ENCODE measurements around the gene RGL2. TPM values are rescaled to one million over a fixed set of nuclear protein-coding genes. Genes with fewer than 3 reads are reported as not detected.

Gene RGL2
- total and polyA plus RNA-seq, 10 of the 15 experiments (the other 5 are each of a cell fraction or from before 2014, with no cell fraction given), result 0.84 to 21.2 (median 6.8) TPM

GRCh38 chr6:33271468-33272274, 27.1 kb downstream of the RGL2 start, which contains the start of the genes RPS18 and VPS52 (continued):
- TF ChIP-seq BACH1 (IDR thresholded peaks at IDR 0.05; ENCODE audit: borderline replicate concordance), result peak; percentile 72
- TF ChIP-seq, protein P1, sequence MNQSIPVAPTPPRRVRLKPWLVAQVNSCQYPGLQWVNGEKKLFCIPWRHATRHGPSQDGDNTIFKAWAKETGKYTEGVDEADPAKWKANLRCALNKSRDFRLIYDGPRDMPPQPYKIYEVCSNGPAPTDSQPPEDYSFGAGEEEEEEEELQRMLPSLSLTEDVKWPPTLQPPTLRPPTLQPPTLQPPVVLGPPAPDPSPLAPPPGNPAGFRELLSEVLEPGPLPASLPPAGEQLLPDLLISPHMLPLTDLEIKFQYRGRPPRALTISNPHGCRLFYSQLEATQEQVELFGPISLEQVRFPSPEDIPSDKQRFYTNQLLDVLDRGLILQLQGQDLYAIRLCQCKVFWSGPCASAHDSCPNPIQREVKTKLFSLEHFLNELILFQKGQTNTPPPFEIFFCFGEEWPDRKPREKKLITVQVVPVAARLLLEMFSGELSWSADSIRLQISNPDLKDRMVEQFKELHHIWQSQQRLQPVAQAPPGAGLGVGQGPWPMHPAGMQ (IDR thresholded peaks at IDR 0.05; ENCODE audit: borderline replicate concordance), result 0 out of 2 replicates have a peak, but pooled peaks have one; percentile 24
- peak; percentile 99 for TF ChIP-seq POLR2AphosphoS2 (IDR thresholded peaks at IDR 0.05; ENCODE audit: low read depth, low read length)
- TF ChIP-seq ZNF384 (IDR thresholded peaks at IDR 0.05; ENCODE audit: borderline replicate concordance, low read depth, low read length), result no peak
- TF ChIP-seq FOS (IDR thresholded peaks at IDR 0.05; ENCODE audit: borderline replicate concordance, extremely low read depth, insufficient read length), result no peak
- no peak for TF ChIP-seq TBL1XR1 (IDR thresholded peaks at IDR 0.05; ENCODE audit: low read depth, low read length)
- TF ChIP-seq STAT3 (IDR thresholded peaks at IDR 0.05; ENCODE audit: low read depth, low read length), result 0 out of 2 replicates have a peak, but pooled peaks have one; percentile 20
- TF ChIP-seq, protein P2, sequence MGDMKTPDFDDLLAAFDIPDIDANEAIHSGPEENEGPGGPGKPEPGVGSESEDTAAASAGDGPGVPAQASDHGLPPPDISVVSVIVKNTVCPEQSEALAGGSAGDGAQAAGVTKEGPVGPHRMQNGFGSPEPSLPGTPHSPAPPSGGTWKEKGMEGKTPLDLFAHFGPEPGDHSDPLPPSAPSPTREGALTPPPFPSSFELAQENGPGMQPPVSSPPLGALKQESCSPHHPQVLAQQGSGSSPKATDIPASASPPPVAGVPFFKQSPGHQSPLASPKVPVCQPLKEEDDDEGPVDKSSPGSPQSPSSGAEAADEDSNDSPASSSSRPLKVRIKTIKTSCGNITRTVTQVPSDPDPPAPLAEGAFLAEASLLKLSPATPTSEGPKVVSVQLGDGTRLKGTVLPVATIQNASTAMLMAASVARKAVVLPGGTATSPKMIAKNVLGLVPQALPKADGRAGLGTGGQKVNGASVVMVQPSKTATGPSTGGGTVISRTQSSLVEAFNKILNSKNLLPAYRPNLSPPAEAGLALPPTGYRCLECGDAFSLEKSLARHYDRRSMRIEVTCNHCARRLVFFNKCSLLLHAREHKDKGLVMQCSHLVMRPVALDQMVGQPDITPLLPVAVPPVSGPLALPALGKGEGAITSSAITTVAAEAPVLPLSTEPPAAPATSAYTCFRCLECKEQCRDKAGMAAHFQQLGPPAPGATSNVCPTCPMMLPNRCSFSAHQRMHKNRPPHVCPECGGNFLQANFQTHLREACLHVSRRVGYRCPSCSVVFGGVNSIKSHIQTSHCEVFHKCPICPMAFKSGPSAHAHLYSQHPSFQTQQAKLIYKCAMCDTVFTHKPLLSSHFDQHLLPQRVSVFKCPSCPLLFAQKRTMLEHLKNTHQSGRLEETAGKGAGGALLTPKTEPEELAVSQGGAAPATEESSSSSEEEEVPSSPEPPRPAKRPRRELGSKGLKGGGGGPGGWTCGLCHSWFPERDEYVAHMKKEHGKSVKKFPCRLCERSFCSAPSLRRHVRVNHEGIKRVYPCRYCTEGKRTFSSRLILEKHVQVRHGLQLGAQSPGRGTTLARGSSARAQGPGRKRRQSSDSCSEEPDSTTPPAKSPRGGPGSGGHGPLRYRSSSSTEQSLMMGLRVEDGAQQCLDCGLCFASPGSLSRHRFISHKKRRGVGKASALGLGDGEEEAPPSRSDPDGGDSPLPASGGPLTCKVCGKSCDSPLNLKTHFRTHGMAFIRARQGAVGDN (IDR thresholded peaks at IDR 0.05), result peak; percentile 74
- no peak for TF ChIP-seq GABPA (IDR thresholded peaks at IDR 0.05; ENCODE audit: low read depth)
- peak; percentile 100 for TF ChIP-seq POLR2AphosphoS5 (IDR thresholded peaks at IDR 0.05; ENCODE audit: low read length)
- no peak for TF ChIP-seq ZNF207 (IDR thresholded peaks at IDR 0.05; ENCODE audit: borderline replicate concordance)
- no peak for TF ChIP-seq JUND (IDR thresholded peaks at IDR 0.05; ENCODE audit: low read depth, low read length)
- peak; percentile 97; the same call in 1 of the 2 replicates for TF ChIP-seq NBN (IDR thresholded peaks at IDR 0.05)
- peak; percentile 100 for TF ChIP-seq ZBTB40 (IDR thresholded peaks at IDR 0.05; ENCODE audit: borderline replicate concordance)
- TF ChIP-seq ELK1 (IDR thresholded peaks at IDR 0.05; ENCODE audit: low read depth, low read length), result peak; percentile 84
- no peak for TF ChIP-seq BCL3 (IDR thresholded peaks at IDR 0.05; ENCODE audit: borderline replicate concordance, insufficient read depth, low read depth, low read length, poor library complexity, severe bottlenecking)
